Cardiac fibroblast (primary cell): Measurements from ENCODE around the gene RETREG3.
"Not testable (repeated sequence)": the region's sequence is repeated elsewhere in the genome, so short reads cannot be mapped to it uniquely, and the experiment has no call there.

Experiments used
- DNase-seq, 2 donors: peaks; one replicate each; pipeline versions ENCODE4 v3.0.0 to v3.0.0-alpha.2; 2010; ENCODE audit warnings: low read depth in 2 of 2
- H3K4me3 ChIP-seq, 2 donors: replicated peaks in 1 of 2; 1 replicate in 1 of 2; 2 replicates in 1 of 2; pipeline ENCODE4 v1.5.1; 2011; ENCODE audit warnings: low read depth in 2 of 2, low read length in 2 of 2, mild to moderate bottlenecking in 2 of 2, moderate library complexity in 1 of 2
- TF ChIP-seq, protein P1 (sequence below): IDR thresholded peaks from one replicate; pipeline ENCODE4 v1.5.1; 2011; ENCODE audit warnings: low read depth, mild to moderate bottlenecking, low read length, inconsistent platforms

RETREG3 gene

GRCh38 chr17:42543190-42544079, 65.7 kb downstream of the RETREG3 start:
- DNase-seq, result no peak
- no peak overlapping the region for H3K4me3 ChIP-seq
- TF ChIP-seq, protein P1, sequence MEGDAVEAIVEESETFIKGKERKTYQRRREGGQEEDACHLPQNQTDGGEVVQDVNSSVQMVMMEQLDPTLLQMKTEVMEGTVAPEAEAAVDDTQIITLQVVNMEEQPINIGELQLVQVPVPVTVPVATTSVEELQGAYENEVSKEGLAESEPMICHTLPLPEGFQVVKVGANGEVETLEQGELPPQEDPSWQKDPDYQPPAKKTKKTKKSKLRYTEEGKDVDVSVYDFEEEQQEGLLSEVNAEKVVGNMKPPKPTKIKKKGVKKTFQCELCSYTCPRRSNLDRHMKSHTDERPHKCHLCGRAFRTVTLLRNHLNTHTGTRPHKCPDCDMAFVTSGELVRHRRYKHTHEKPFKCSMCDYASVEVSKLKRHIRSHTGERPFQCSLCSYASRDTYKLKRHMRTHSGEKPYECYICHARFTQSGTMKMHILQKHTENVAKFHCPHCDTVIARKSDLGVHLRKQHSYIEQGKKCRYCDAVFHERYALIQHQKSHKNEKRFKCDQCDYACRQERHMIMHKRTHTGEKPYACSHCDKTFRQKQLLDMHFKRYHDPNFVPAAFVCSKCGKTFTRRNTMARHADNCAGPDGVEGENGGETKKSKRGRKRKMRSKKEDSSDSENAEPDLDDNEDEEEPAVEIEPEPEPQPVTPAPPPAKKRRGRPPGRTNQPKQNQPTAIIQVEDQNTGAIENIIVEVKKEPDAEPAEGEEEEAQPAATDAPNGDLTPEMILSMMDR, result no peak

DNA sequence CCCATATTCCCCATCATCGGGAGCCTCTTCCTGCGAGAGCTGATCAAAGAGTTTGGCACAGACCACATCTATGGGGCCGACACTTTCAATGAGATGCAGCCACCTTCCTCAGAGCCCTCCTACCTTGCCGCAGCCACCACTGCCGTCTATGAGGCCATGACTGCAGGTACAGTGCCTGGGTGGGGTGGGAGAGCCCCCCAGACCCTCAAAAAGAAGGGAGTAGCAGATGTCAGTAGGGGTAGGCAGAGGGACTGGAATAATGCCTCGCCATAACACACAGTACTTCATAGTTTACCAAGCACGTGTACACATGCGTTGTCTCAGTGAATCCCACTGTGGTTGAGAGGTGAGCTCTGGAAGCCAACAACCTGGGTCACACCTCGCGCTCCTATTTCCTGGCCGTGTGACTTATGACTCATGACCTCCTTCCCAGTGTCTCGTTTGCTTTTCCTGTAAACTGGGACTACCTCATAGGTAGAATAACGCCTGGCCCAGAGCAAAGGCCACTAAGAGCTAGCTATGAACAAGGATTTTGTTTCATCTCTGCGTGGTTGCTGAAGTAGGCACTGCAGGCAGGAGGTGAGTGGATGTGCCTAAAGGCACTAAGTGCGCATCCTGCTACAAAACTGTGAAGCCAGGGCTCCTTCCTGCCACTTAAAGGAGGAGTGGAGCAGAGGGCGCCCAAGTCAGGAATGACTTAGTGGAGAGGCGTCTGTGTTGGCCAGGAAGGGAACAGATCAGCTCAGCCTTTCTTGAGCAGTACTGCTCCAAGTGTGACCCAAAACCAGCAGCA, 67.9 kb downstream of the RETREG3 start:
- no peak overlapping the region for H3K4me3 ChIP-seq
- no peak for DNase-seq
- TF ChIP-seq, protein P1, result no peak

DNA sequence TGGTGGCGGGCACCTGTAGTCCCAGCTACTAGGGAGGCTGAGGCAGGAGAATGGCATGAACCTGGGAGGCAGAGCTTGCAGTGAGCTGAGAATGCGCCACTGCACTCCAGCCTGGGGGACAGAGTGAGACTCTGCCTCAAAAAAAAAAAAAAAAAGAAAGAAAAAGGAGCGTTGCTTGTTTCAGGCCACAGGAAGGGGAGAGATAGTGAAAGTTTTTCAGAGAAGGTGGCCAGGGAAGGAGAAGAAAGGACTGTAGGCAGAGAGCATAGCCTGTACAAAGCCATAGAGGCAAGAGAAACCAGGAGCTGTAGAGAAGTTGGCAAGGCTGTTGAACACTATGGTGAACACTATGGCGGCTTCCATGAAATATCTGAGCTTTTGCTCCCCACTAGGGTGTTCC, 68.6 kb downstream of the RETREG3 start:
- not testable (repeated sequence) for H3K4me3 ChIP-seq, DNase-seq

- no peak for DNase-seq
- TF ChIP-seq, protein P1, result no peak
- H3K4me3 ChIP-seq, result no peak overlapping the region
Measured at GRCh38 chr17:42538482-42538881, 70.7 kb downstream of the RETREG3 start.

DNA sequence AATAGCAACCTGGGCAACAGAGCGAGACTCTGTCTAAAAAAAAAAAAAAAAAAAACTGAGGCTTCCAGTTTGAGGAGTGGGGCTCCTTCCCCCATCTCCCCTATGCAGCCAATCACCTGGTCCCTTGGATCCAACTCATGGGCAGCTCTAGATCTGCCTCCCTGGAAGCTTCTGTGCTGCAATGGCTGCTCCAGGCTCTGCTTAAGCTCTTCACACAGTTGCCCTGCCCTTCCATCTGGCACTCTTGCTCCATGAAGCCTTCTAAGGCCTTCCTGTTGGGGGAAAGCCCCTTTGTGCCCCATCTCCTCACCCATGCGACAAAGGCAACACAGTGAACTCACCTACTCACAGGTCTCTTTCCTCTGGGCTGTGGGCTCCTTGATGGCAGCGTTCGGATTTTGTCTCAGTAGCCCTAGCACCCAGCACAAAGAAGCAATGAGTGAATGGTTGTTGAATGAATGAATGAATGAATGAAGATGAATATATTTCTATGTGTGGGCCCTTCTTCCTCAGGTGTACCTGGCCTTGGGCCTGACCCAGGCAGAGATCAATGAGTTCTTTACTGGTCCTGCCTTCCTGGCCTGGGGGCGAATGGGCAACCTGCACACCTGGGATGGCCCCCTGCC, 71.2 kb downstream of the RETREG3 start:
- no peak overlapping the region for H3K4me3 ChIP-seq
- TF ChIP-seq, protein P1, result no peak
- no peak for DNase-seq

- peak overlapping the region; percentile 59 to 61 for H3K4me3 ChIP-seq
- DNase-seq, result no peak
- TF ChIP-seq, protein P1, result no peak
Measured at GRCh38 chr17:42537156-42537805, 71.9 kb downstream of the RETREG3 start.
